Endothelial cell (in vitro differentiated cells): Measurements from ENCODE around the gene NAA80. TPM values are rescaled to one million over a fixed set of nuclear protein-coding genes. Genes with fewer than 3 reads are reported as not detected.

Experiments used
- DNase-seq: peaks from one replicate; pipeline ENCODE4 v3.0.0; 2021; ENCODE audit warnings: low spot score
- H3K27ac Mint-ChIP-seq: one replicate; pipeline ENCODE4 v1.8.0; 2021; ENCODE audit warnings: mixed read lengths, inconsistent platforms; ENCODE audit not compliant: unreplicated experiment
- H3K27me3 Mint-ChIP-seq: one replicate; pipeline ENCODE4 v1.8.0; 2021; ENCODE audit warnings: mild to moderate bottlenecking, moderate library complexity, mixed read lengths, inconsistent platforms; ENCODE audit not compliant: unreplicated experiment
- H3K36me3 Mint-ChIP-seq: one replicate; pipeline ENCODE4 v1.8.0; 2021; ENCODE audit warnings: mild to moderate bottlenecking, low read depth, mixed read lengths, inconsistent platforms; ENCODE audit not compliant: unreplicated experiment
- H3K4me1 Mint-ChIP-seq: one replicate; pipeline ENCODE4 v1.8.0; 2021; ENCODE audit warnings: mild to moderate bottlenecking, mixed read lengths, inconsistent platforms; ENCODE audit not compliant: unreplicated experiment
- H3K4me3 Mint-ChIP-seq: one replicate; pipeline ENCODE4 v1.8.0; 2021; ENCODE audit warnings: mild to moderate bottlenecking, mixed read lengths, inconsistent platforms; ENCODE audit not compliant: unreplicated experiment
- H3K9me3 Mint-ChIP-seq: one replicate; pipeline ENCODE4 v1.8.0; 2021; ENCODE audit warnings: mixed read lengths, inconsistent platforms; ENCODE audit not compliant: unreplicated experiment
- CTCF ChIP-seq: fragments of 200-600 bp; sonication (generic); IDR thresholded peaks from one replicate; pipeline ENCODE4 v1.5.0; 2021; ENCODE audit warnings: antibody characterized with exemption; ENCODE audit not compliant: unreplicated experiment
- total RNA-seq: library from RNA; stranded (reverse); fragmentation: NEBNext Ultra II Directional; extraction: Animal tissue kit (Norgen Biotek cat#: 25700); gene quantifications from one replicate; pipeline ENCODE4 v1.2.1, GENCODE V29; 2021; ENCODE audit not compliant: unreplicated experiment

The NAA80 gene
- total RNA-seq, 1 donor from 2014 or later: 17.1 TPM

DNA sequence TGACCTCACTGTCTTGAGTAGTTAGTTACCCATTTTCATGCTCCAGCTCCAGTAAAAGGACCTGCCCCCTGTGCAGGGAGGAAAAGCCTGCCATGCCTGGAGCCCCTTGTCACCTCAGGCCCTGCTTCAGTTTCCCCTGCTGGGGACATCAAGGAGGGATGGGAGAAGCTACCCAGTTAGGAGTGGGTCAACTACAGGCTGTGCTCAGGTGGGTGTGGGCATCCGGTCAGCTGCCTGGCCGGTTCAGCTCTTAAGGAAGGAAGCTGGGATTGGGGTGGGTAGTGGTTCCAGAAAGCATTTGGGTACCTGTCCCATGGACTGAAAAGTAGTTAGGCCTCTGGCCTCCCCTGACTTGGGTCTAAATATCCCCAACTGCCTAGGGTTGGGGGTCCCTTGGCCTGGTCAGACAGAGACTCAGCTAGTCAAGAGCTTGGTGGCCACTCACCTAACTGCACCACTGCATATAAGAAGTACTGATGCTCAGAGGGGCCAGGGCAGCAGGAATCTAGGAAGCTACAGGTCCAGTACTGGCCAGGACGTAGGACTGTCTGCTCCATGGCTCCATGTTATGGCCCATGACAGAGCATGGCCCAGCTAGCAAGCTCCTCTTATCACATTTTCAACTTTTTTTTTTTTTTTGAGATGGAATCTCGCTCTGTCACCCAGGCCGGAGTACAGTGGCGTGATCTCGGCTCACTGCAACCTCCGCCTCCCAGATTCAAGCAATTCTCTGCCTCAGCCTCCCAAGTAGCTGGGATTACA lies 19.8 kb downstream of the NAA80 start:
- TF ChIP-seq CTCF: no peak
- H3K27me3 Mint-ChIP-seq: peaks cover 10% of the 10 kb centered on the region

GRCh38 chr3:50278880-50279224 lies 20.4 kb downstream of the NAA80 start, which contains the start of gene LSMEM2:
TSS of gene LSMEM2 (plus strand) at chr3:50279087. CDS start at chr3:50279114, 27 bp downstream.
- Mint-ChIP-seq H3K27ac (no peak within 1 kb of the TSS), H3K36me3 (no peaks in the 10 kb centered on the region), H3K4me3 (no peak within 1 kb of the TSS), H3K4me1 (peaks cover 9% of the 10 kb centered on the region), H3K27me3 (peaks cover 13% of the 10 kb centered on the region), H3K9me3 (no peaks in the 10 kb centered on the region)
- DNase-seq: no peak
- no peak for TF ChIP-seq CTCF

More for the DNA sequence above, 19.8 kb downstream of the NAA80 start:
- H3K27ac Mint-ChIP-seq: no peak overlapping the region
- H3K4me3 Mint-ChIP-seq: no peak overlapping the region
- no peaks in the 10 kb centered on the region for H3K36me3 Mint-ChIP-seq
- DNase-seq: no peak
- peaks cover 5% of the 10 kb centered on the region for H3K4me1 Mint-ChIP-seq
- no peaks in the 10 kb centered on the region for H3K9me3 Mint-ChIP-seq

DNA sequence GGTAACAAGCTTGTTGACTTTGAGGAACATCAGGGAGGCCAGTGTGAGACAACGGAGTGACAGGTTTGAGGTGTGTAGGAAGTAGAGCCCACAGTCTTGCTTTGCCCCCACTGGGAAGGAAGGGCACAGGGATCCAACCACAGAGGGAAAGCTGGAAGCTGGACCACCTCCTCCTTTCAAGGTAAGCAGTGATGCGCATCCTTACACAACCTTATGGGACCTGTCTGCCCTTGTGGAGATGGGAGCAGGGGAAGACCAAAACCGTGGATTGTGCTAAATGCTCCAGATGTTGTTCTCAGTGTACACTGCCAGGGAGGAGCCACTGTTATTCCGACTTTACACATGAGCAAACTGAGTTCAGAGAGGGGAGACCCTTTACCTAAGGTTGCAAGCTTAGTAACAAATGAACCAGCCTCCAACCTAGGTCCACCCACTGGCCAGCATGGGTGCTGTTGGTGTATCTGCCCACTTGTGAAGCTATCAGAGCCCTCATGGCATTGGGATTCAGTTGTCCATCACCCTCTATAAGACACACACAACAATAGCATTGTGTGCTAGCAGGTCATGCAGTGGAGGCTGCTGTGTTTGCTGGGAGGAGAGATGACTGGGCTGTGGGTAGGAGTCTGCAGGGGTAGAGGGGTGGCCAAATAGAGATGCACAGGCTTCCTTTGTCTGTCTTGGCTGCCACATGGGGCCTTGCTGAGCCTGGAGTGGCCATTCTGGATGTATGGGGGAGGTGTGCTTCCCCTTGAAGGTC lies 20.9 kb downstream of the NAA80 start:
- no peak for DNase-seq
- Mint-ChIP-seq H3K36me3 (no peaks in the 10 kb centered on the region), H3K27ac (no peak overlapping the region), H3K27me3 (peaks cover 13% of the 10 kb centered on the region), H3K4me3 (no peak overlapping the region), H3K9me3 (no peaks in the 10 kb centered on the region), H3K4me1 (peaks cover 9% of the 10 kb centered on the region)
- no peak for TF ChIP-seq CTCF

GRCh38 chr3:50276762-50277101 lies 22.5 kb downstream of the NAA80 start:
- Mint-ChIP-seq H3K9me3 (no peaks in the 10 kb centered on the region), H3K27ac (no peak overlapping the region), H3K27me3 (peaks cover 16% of the 10 kb centered on the region), H3K36me3 (no peaks in the 10 kb centered on the region), H3K4me3 (no peak overlapping the region), H3K4me1 (peaks cover 11% of the 10 kb centered on the region)
- no peak for DNase-seq
- TF ChIP-seq CTCF: no peak
